Neural crest cell (in vitro differentiated cells): ENCODE results near the gene GLIS1. TPM values are rescaled to one million over a fixed set of nuclear protein-coding genes. Genes with fewer than 3 reads are reported as not detected.

Experiments
- DNase-seq: peaks from one replicate; pipeline ENCODE4 v3.0.0; 2021; ENCODE audit warnings: low read depth, mixed read lengths, low spot score
- H3K27ac Mint-ChIP-seq: one replicate; pipeline ENCODE4 v1.8.0; 2021; ENCODE audit warnings: mild to moderate bottlenecking, mixed read lengths; ENCODE audit not compliant: unreplicated experiment
- H3K27me3 Mint-ChIP-seq: 2 replicates; pipeline ENCODE4 v1.8.0; 2021; ENCODE audit warnings: low read depth, mild to moderate bottlenecking, mixed read lengths
- H3K36me3 Mint-ChIP-seq: 2 replicates; pipeline ENCODE4 v1.8.0; 2021; ENCODE audit warnings: low read depth, mild to moderate bottlenecking, mixed read lengths
- H3K4me1 Mint-ChIP-seq: 2 replicates; pipeline ENCODE4 v1.8.0; 2021; ENCODE audit warnings: mixed read lengths
- H3K4me3 Mint-ChIP-seq: one replicate; pipeline ENCODE4 v1.8.0; 2021; ENCODE audit warnings: mild to moderate bottlenecking, mixed read lengths
- H3K9me3 Mint-ChIP-seq: 2 replicates; pipeline ENCODE4 v1.8.0; 2021; ENCODE audit warnings: mixed read lengths
- total RNA-seq: library from RNA; stranded (reverse); gene quantifications from 2 replicates; pipeline ENCODE4 v1.2.1, GENCODE V29; 2021
- TF ChIP-seq, protein P1 (sequence below): fragments of 200-600 bp; sonication (generic); conservative IDR thresholded peaks from 2 replicates; pipeline ENCODE4 v1.5.0; 2021; ENCODE audit warnings: antibody characterized with exemption, mild to moderate bottlenecking

GLIS1 gene
- total RNA-seq, 1 donor from 2014 or later = not detected

DNA sequence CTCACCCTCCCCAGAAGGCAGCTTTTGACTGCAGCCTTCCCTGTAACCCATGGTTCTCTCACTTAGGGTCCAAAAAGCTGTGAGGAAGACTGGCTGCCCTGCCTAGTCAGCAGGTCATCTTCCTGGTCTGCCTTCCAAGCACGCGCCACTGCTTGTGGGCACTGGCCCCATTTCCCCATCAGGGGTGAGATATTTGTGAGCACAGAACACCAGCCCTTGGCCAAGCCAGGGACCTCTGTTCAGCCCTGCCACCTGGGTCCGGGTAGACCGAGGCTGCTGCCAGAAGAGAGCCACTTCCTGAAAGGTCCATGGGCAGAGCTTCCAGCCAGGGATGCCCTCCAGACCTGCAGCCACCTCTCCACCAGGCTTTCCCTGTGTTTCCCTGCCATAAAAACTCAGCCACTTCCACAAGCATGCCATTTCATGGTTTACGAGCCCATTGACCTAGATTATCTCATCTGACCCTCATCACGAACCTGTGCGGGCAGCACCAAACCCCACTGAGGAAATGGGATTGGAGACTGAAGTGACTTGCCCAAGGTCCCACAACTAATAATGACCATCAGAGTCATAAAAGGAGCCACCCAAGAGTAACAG lies 40.5 kb downstream of the GLIS1 start:
- Mint-ChIP-seq H3K36me3 (no peaks in the 10 kb centered on the region), H3K4me3 (no peak overlapping the region), H3K9me3 (no peaks in the 10 kb centered on the region), H3K4me1 (no peaks in the 10 kb centered on the region), H3K27ac (no peak overlapping the region), H3K27me3 (no peaks in the 10 kb centered on the region)
- DNase-seq = no peak
- TF ChIP-seq, protein P1, sequence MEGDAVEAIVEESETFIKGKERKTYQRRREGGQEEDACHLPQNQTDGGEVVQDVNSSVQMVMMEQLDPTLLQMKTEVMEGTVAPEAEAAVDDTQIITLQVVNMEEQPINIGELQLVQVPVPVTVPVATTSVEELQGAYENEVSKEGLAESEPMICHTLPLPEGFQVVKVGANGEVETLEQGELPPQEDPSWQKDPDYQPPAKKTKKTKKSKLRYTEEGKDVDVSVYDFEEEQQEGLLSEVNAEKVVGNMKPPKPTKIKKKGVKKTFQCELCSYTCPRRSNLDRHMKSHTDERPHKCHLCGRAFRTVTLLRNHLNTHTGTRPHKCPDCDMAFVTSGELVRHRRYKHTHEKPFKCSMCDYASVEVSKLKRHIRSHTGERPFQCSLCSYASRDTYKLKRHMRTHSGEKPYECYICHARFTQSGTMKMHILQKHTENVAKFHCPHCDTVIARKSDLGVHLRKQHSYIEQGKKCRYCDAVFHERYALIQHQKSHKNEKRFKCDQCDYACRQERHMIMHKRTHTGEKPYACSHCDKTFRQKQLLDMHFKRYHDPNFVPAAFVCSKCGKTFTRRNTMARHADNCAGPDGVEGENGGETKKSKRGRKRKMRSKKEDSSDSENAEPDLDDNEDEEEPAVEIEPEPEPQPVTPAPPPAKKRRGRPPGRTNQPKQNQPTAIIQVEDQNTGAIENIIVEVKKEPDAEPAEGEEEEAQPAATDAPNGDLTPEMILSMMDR = no peak

DNA sequence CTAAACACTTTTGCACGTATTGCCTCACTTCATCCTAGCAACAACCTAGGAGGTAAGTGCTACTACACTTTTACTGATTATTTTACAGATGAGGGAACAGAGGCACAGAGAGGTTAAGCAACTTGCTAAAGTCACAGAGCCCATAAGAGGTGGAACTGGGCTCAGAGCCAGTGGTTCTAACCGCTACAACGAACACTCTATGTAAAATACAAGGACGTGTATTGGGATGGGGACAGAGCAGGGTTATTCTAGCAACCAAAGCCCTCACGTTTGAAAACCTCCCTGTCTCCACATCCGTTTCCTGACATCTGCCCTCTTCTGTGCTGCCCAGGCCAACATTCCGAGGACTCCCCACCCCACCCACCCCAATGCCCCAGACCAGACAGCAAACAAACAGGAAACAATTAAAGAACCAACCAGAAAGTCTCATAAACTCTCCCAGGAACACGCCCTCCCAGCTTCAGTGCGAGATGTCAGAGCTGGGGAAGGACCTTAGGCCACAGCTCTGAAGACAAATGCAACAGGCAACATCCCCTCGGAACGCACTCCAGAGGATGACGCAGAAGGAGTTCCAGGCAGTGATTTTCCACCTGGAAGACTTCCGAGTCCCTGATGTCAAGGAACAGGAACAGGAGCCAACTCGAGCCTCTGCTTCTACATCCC lies 41.1 kb downstream of the GLIS1 start:
- Mint-ChIP-seq H3K9me3 (no peaks in the 10 kb centered on the region), H3K27me3 (no peaks in the 10 kb centered on the region), H3K27ac (peak overlapping the region; percentile 35), H3K4me1 (no peaks in the 10 kb centered on the region), H3K4me3 (no peak overlapping the region), H3K36me3 (no peaks in the 10 kb centered on the region)
- DNase-seq = no peak
- TF ChIP-seq, protein P1 = no peak

DNA sequence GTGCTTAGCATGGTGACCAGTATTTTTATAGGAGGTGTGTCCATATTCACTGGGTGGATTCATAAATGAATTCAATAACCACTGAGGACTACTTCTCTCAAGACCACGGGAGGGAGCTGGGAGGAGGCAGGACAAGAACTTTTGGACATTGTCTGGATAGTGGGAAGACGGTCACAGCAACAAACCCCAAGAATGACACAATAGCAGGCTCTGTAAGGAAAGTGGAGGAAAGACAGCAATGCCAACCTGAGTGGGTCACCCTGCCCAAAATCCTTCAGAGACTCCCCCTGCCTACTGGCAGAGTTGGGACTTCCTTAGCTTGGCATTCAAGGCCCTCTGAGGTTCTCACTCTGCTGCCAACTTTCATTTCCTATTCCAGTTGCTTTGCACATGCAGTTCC lies 42.0 kb downstream of the GLIS1 start:
- no peak overlapping the region for H3K4me3 Mint-ChIP-seq
- TF ChIP-seq, protein P1 = no peak
- no peaks in the 10 kb centered on the region for H3K9me3 Mint-ChIP-seq
- H3K27me3 Mint-ChIP-seq = no peaks in the 10 kb centered on the region
- no peak for DNase-seq
- H3K36me3 Mint-ChIP-seq = no peaks in the 10 kb centered on the region
- no peaks in the 10 kb centered on the region for H3K4me1 Mint-ChIP-seq
- no peak overlapping the region for H3K27ac Mint-ChIP-seq

DNA sequence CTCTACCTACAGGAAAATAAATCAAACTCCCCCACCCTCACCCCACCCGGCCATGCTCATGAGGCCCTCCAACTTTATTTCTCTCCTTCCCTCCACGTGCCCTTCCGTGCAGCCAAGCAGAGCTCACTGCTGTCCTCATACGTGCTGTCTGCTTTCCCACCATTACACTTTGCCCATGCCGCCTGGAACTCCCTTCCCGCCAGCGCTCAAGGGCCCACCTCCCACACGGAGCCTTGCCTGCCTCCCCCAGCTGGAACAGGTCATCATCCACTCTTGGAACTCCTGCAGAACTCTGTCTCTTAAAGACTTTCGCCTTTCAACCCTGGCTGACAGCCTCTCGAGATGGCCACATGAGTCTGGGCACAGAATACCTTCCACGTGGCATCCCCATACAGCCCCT lies 42.4 kb downstream of the GLIS1 start:
- Mint-ChIP-seq H3K9me3 (no peaks in the 10 kb centered on the region), H3K27ac (no peak overlapping the region), H3K36me3 (no peaks in the 10 kb centered on the region), H3K4me3 (no peak overlapping the region), H3K27me3 (peaks cover 1% of the 10 kb centered on the region), H3K4me1 (no peaks in the 10 kb centered on the region)
- DNase-seq = no peak
- TF ChIP-seq, protein P1 = no peak

DNA sequence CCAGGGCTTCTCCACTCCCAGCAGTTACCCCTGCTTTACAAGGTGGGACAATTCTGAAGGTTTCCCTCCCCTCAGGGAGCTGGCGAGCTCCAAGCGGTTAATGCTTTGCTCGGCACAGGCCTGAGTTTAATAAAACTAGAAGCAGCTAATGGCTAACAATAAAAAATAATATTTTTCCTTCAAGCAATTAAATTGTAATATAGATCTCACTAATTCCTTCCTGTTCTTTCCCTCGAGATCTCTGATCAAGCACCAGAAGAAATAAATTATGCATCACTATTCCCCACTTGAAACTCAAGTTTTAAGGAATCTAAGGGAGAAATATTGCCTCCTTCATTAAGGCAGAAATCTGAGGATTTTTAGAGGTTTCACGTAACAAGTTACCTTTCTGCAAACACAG lies 42.9 kb downstream of the GLIS1 start:
- TF ChIP-seq, protein P1 = no peak
- peak overlapping the region; percentile 44 for H3K27ac Mint-ChIP-seq
- H3K4me1 Mint-ChIP-seq = no peaks in the 10 kb centered on the region
- no peak for DNase-seq
- peaks cover 3% of the 10 kb centered on the region for H3K27me3 Mint-ChIP-seq
- no peaks in the 10 kb centered on the region for H3K9me3 Mint-ChIP-seq
- H3K36me3 Mint-ChIP-seq = no peaks in the 10 kb centered on the region
- no peak overlapping the region for H3K4me3 Mint-ChIP-seq
